IMR-90 (cell line): Measurements from ENCODE around the gene ABHD15.

Experiments
- CEBPB ChIP-seq: IDR thresholded peaks from 2 replicates; pipeline ENCODE4 v1.6.1; 2012; ENCODE audit warnings: low read depth, low read length, improper control_type of control experiment
- MAFK ChIP-seq: IDR thresholded peaks from 2 replicates; pipeline ENCODE4 v1.6.1; 2012; ENCODE audit warnings: low read depth, low read length, improper control_type of control experiment
- MXI1 ChIP-seq: IDR thresholded peaks from 2 replicates; pipeline ENCODE4 v1.6.1; 2012; ENCODE audit warnings: low read depth, mild to moderate bottlenecking, low read length, moderate library complexity, borderline replicate concordance
- POLR2A ChIP-seq: IDR thresholded peaks from 2 replicates; pipeline ENCODE4 v1.6.1; 2012; ENCODE audit warnings: mild to moderate bottlenecking, low read depth, low read length
- RAD21 ChIP-seq: IDR thresholded peaks from 2 replicates; pipeline ENCODE4 v1.6.1; 2012; ENCODE audit warnings: low read length, improper control_type of control experiment
- RCOR1 ChIP-seq: IDR thresholded peaks from 2 replicates; pipeline ENCODE4 v1.6.1; 2012; ENCODE audit warnings: mild to moderate bottlenecking, low read length, improper control_type of control experiment; ENCODE audit not compliant: insufficient replicate concordance
- RFX5 ChIP-seq: IDR thresholded peaks from 2 replicates; pipeline ENCODE4 v1.8.0; 2012; ENCODE audit warnings: low read depth, mild to moderate bottlenecking, low read length, moderate library complexity
- TF ChIP-seq, protein P1 (sequence below): conservative IDR thresholded peaks from 2 replicates; pipeline ENCODE4 v1.5.1; 2012; ENCODE audit warnings: mild to moderate bottlenecking, low read depth, low read length, improper control_type of control experiment
- TF ChIP-seq, protein P2 (sequence below): fragments of 150-350 bp; IDR thresholded peaks from 2 replicates; pipeline ENCODE4 v1.6.1; 2017; ENCODE audit warnings: mild to moderate bottlenecking, antibody characterized with exemption, low read length, low read depth
- TF ChIP-seq, protein P3 (sequence below): fragments of 150-350 bp; IDR thresholded peaks from 2 replicates; pipeline ENCODE4 v1.6.1; 2016; ENCODE audit warnings: low read depth, mild to moderate bottlenecking, low read length, moderate library complexity, borderline replicate concordance

DNA sequence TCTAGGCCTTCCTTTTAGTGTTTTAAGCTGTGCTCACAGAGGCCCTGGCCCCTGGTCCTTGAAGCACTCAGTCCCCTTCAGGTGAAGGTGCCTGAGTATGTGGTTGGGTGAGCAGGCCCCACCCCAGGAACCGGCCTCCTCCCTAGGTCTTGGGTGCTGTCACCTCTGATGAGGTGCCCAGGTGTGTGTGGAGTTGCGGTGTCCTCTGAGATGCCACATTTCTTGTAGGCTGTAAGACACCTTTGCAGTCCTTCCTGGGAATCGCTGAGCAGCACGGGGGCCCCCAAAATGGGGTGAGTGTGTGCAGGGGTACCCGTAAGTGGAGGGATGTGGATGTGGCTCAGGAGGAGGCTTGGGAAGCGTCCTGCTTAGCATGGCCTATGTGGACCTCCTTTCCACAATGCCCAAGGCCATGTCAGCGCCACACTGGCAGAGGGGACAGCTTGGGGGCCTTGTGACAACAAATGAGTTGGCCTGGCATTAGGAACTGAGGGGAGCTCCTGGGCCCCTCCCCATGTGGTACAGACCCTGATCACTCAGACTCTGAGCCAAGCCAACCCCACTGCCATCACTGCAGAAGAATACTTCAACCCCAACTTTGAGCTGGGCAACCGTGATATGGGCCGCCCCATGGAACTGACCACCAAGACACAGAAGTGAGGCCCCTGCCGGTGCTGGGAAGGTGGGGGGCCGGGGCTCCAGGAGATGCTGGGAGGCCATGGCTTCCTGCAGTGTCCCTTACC is 44.7 kb upstream of the ABHD15 start:
- TF ChIP-seq, protein P1, sequence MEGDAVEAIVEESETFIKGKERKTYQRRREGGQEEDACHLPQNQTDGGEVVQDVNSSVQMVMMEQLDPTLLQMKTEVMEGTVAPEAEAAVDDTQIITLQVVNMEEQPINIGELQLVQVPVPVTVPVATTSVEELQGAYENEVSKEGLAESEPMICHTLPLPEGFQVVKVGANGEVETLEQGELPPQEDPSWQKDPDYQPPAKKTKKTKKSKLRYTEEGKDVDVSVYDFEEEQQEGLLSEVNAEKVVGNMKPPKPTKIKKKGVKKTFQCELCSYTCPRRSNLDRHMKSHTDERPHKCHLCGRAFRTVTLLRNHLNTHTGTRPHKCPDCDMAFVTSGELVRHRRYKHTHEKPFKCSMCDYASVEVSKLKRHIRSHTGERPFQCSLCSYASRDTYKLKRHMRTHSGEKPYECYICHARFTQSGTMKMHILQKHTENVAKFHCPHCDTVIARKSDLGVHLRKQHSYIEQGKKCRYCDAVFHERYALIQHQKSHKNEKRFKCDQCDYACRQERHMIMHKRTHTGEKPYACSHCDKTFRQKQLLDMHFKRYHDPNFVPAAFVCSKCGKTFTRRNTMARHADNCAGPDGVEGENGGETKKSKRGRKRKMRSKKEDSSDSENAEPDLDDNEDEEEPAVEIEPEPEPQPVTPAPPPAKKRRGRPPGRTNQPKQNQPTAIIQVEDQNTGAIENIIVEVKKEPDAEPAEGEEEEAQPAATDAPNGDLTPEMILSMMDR: no peak
- no peak for TF ChIP-seq RAD21
- no peak for TF ChIP-seq POLR2A
- TF ChIP-seq, protein P2, sequence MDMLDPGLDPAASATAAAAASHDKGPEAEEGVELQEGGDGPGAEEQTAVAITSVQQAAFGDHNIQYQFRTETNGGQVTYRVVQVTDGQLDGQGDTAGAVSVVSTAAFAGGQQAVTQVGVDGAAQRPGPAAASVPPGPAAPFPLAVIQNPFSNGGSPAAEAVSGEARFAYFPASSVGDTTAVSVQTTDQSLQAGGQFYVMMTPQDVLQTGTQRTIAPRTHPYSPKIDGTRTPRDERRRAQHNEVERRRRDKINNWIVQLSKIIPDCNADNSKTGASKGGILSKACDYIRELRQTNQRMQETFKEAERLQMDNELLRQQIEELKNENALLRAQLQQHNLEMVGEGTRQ: no peak
- TF ChIP-seq RFX5: no peak
- no peak for TF ChIP-seq CEBPB
- TF ChIP-seq, protein P3, sequence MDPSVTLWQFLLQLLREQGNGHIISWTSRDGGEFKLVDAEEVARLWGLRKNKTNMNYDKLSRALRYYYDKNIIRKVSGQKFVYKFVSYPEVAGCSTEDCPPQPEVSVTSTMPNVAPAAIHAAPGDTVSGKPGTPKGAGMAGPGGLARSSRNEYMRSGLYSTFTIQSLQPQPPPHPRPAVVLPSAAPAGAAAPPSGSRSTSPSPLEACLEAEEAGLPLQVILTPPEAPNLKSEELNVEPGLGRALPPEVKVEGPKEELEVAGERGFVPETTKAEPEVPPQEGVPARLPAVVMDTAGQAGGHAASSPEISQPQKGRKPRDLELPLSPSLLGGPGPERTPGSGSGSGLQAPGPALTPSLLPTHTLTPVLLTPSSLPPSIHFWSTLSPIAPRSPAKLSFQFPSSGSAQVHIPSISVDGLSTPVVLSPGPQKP: no peak
- no peak for TF ChIP-seq RCOR1
- TF ChIP-seq MXI1: no peak
- TF ChIP-seq MAFK: no peak
